K562 (cell line): Measurements from ENCODE around the gene KPTN. TPM values are rescaled to one million over a fixed set of nuclear protein-coding genes. Genes with fewer than 3 reads are reported as not detected.

Experiments used
- ADNP ChIP-seq: fragments of 200-800 bp; sonication (Bioruptor generic); IDR thresholded peaks from 2 replicates; pipeline ENCODE4 v1.6.1; 2016; ENCODE audit warnings: missing genetic modification characterization, missing compliant biosample characterization
- ATF1 ChIP-seq, 2 experiments: fragments of 450-650 bp in 1 of 2; IDR thresholded peaks; 2 replicates each; pipeline ENCODE4 v1.6.1; 2016; ENCODE audit warnings: missing compliant biosample characterization in 1 of 2, missing genetic modification characterization in 1 of 2
- DLX4 ChIP-seq: fragments of 250-450 bp; sonication (Bioruptor Pico); IDR thresholded peaks from 2 replicates; pipeline ENCODE4 v1.6.1; 2021; ENCODE audit warnings: mild to moderate bottlenecking
- FOXA1 ChIP-seq: fragments of 450-650 bp; IDR thresholded peaks from 2 replicates; pipeline ENCODE4 v1.6.1; 2016; ENCODE audit warnings: mild to moderate bottlenecking, borderline replicate concordance
- HDAC1 ChIP-seq, 2 experiments: fragments of 450-650 bp; IDR thresholded peaks; 2 replicates each; pipeline ENCODE4 v1.6.1; 2016 to 2017; ENCODE audit warnings: inconsistent platforms in 1 of 2, mild to moderate bottlenecking in 1 of 2, moderate library complexity in 1 of 2
- L3MBTL2 ChIP-seq: fragments of 450-650 bp; IDR thresholded peaks from 2 replicates; pipeline ENCODE4 v1.6.1; 2016; ENCODE audit warnings: mild to moderate bottlenecking, moderate library complexity
- MEF2D ChIP-seq: conservative IDR thresholded peaks from 2 replicates; pipeline ENCODE4 v1.6.1; 2016; ENCODE audit warnings: low read depth, missing genetic modification characterization, missing compliant biosample characterization
- MEIS2 ChIP-seq: fragments of 450-650 bp; IDR thresholded peaks from 2 replicates; pipeline ENCODE4 v1.6.1; 2014; ENCODE audit warnings: mild to moderate bottlenecking; ENCODE audit not compliant: partially characterized antibody
- MTA2 ChIP-seq: fragments of 450-650 bp; IDR thresholded peaks from 2 replicates; pipeline ENCODE4 v1.6.1; 2016; ENCODE audit warnings: low read depth
- MYBL2 ChIP-seq, 2 experiments: fragments of 450-650 bp in 1 of 2; sonication (generic) in 1 of 2; formaldehyde crosslinking in 1 of 2; IDR thresholded peaks; 2 replicates each; pipeline versions ENCODE4 v1.6.1 to v1.8.1; 2017 to 2022; ENCODE audit warnings: borderline replicate concordance in 1 of 2, inconsistent platforms in 1 of 2, low read depth in 1 of 2, mild to moderate bottlenecking in 1 of 2, missing genetic modification reagents in 1 of 2, moderate library complexity in 1 of 2
- NCOA2 ChIP-seq, 2 experiments: fragments of 450-650 bp; IDR thresholded peaks; 2 replicates each; pipeline ENCODE4 v1.6.1; 2018; ENCODE audit warnings: mild to moderate bottlenecking in 2 of 2, moderate library complexity in 1 of 2; ENCODE audit not compliant: partially characterized antibody in 2 of 2
- NFIX ChIP-seq: fragments of 250-450 bp; sonication (Bioruptor Pico); IDR thresholded peaks from 2 replicates; pipeline ENCODE4 v1.4.0; 2020; ENCODE audit warnings: low read depth, mild to moderate bottlenecking, moderate library complexity
- NUFIP1 ChIP-seq: fragments of 450-650 bp; IDR thresholded peaks from 2 replicates; pipeline ENCODE4 v1.6.1; 2018; ENCODE audit not compliant: partially characterized antibody
- PHTF2 ChIP-seq: fragments of 250-450 bp; sonication (Bioruptor Pico); IDR thresholded peaks from 2 replicates; pipeline ENCODE4 v1.5.0; 2021; ENCODE audit warnings: mild to moderate bottlenecking
- PTBP1 ChIP-seq: fragments of 200-400 bp; formaldehyde crosslinking; IDR thresholded peaks from 2 replicates; pipeline ENCODE4 v1.6.1; 2017; ENCODE audit warnings: low read depth, low read length
- SMAD2 ChIP-seq: fragments of 150-350 bp; IDR thresholded peaks from 2 replicates; pipeline ENCODE4 v1.6.1; 2014; ENCODE audit warnings: low read depth, mild to moderate bottlenecking, low read length
- SMARCE1 ChIP-seq: fragments of 450-650 bp; IDR thresholded peaks from 2 replicates; pipeline ENCODE4 v1.7.1; 2016; ENCODE audit warnings: mild to moderate bottlenecking
- TAF7 ChIP-seq: fragments of 450-650 bp; IDR thresholded peaks from 2 replicates; pipeline ENCODE4 v1.6.1; 2016; ENCODE audit warnings: missing genetic modification characterization, missing compliant biosample characterization
- TCF7L2 ChIP-seq: fragments of 150-350 bp; IDR thresholded peaks from 2 replicates; pipeline ENCODE4 v1.6.1; 2016; ENCODE audit warnings: low read depth, mild to moderate bottlenecking, low read length, moderate library complexity
- ZBED1 ChIP-seq: IDR thresholded peaks from 2 replicates; pipeline ENCODE4 v1.6.1; 2014
- ZBTB49 ChIP-seq: sonication (generic); formaldehyde crosslinking; IDR thresholded peaks from 2 replicates; pipeline ENCODE4 v1.8.0; 2022; ENCODE audit warnings: missing genetic modification reagents, mild to moderate bottlenecking, borderline replicate concordance
- ZKSCAN3 ChIP-seq: fragments of 250-450 bp; sonication (Bioruptor Pico); IDR thresholded peaks from 2 replicates; pipeline ENCODE4 v1.4.0; 2020
- ZNF224 ChIP-seq: sonication (generic); formaldehyde crosslinking; IDR thresholded peaks from 2 replicates; pipeline ENCODE4 v1.8.0; 2022; ENCODE audit warnings: mild to moderate bottlenecking, missing genetic modification reagents
- ZNF253 ChIP-seq: fragments of 250-450 bp; sonication (Bioruptor Pico); conservative IDR thresholded peaks from 2 replicates; pipeline ENCODE4 v1.6.1; 2021; ENCODE audit warnings: mild to moderate bottlenecking
- ZNF511 ChIP-seq: sonication (generic); formaldehyde crosslinking; IDR thresholded peaks from 2 replicates; pipeline ENCODE4 v1.8.0; 2022; ENCODE audit warnings: mild to moderate bottlenecking, missing genetic modification reagents
- ZNF717 ChIP-seq: fragments of 250-450 bp; sonication (Bioruptor Pico); IDR thresholded peaks from 2 replicates; pipeline ENCODE4 v1.5.0; 2021
- polyA plus RNA-seq, 8 experiments: library from polyadenylated mRNA; depleted of rRNA in 4 of 8; stranded (reverse) in 5 of 8; unstranded in 3 of 8; fragments of >200 nt; fragmentation: Nextera tagmentation in 2 of 8; fragmentation: Illumina TruSeq in 1 of 8; extraction: Ambion mirVana in 2 of 8; extraction: Trizol in 1 of 8; gene quantifications; 2 replicates each; pipeline versions ENCODE4 v1.2.1 to v1.2.3, GENCODE V29; 2011 to 2014; ENCODE audit warnings: inconsistent platforms in 1 of 8, missing spikeins in 1 of 8
- total RNA-seq, 7 experiments: library from RNA; depleted of rRNA in 6 of 7; stranded (reverse); fragments of >200 nt in 6 of 7; fragmentation: Illumina TruSeq in 2 of 7; extraction: Trizol in 2 of 7; gene quantifications; 2 replicates each; pipeline versions ENCODE4 v1.2.1 to v1.2.3, GENCODE V29; 2011 to 2021; ENCODE audit warnings: low replicate concordance in 1 of 7
- TF ChIP-seq, protein P1 (sequence below): fragments of 250-450 bp; sonication (Bioruptor Pico); IDR thresholded peaks from 2 replicates; pipeline ENCODE4 v1.8.0; 2021; ENCODE audit warnings: borderline replicate concordance, mild to moderate bottlenecking, moderate library complexity; ENCODE audit not compliant: poor library complexity, severe bottlenecking

The KPTN gene
- total and polyA plus RNA-seq, 9 of the 15 experiments (the other 6 are each of a cell fraction or from before 2014, with no cell fraction given) = 0.56 to 18.2 (median 8.5) TPM

DNA sequence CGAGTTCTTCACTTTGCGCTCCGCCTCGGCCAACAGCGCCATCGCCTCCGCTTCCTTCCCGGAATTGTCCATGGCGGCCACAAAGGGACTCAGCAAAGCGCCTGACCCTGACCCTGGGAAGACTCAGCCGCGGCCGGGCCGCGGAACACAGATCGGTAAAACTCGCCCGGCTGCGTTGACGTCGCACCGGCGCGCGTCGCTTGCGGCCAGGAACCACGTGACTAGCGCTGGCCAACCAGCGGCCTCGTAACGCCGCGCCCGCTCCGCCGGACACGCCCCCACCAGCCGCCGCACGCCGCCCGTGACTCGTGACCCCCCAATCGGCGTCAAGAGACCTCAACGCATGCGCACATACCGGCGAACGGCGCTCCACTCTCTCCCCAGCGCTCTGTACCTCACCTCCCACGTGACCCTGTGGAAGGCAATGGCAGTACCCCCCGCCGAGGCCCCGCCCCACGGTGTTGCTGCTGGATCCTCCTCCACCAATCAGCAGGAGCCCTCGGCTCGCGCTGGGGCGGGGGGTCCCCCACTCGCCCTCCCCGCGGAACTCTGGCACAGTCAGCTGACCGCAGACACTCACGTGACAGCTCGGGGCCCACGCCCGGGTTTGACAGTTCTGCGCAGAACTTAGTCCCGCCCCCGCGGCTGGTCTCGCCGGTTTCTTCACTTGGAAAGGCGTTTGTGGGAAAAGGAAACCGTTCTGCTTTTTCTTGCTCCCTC is 31.0 kb upstream of the KPTN start, which contains the start of gene NAPA (continued):
- no peak for TF ChIP-seq NCOA2 (IDR thresholded peaks at IDR 0.05; ENCODE audit: partially characterized antibody in 2 of 2)
- TF ChIP-seq TAF7 (tag) = peak; percentile 36; the same call in 1 of the 2 replicates
- no peak for TF ChIP-seq ADNP (tag)
- TF ChIP-seq MEIS2 = peak; percentile 80
- no peak for TF ChIP-seq DLX4
- TF ChIP-seq PTBP1 = no peak
- peak; percentile 42; the same call in 1 of the 2 replicates for TF ChIP-seq ZNF511
- no peak for TF ChIP-seq ZNF717 (CRISPR knock-in tag)
- TF ChIP-seq ZKSCAN3 (CRISPR knock-in tag) = no peak
- TF ChIP-seq SMAD2 = no peak
- peak in 1 of 2 experiments; percentile 95; a peak in 2 of 4 replicates for TF ChIP-seq HDAC1 (IDR thresholded peaks at IDR 0.05)
- TF ChIP-seq SMARCE1 = no peak
- peak; percentile 68 for TF ChIP-seq ATF1 (CRISPR knock-in tag; IDR thresholded peaks at IDR 0.05)
- peak; percentile 96 for TF ChIP-seq ATF1 (tag; IDR thresholded peaks at IDR 0.05)
- no peak; the same call in 1 of the 2 replicates for TF ChIP-seq ZNF224
- no peak for TF ChIP-seq PHTF2 (CRISPR knock-in tag)
- TF ChIP-seq MEF2D = peak; percentile 71; the same call in 1 of the 2 replicates
- TF ChIP-seq MYBL2 (IDR thresholded peaks at IDR 0.05; ENCODE audit: low read depth) = no peak
- TF ChIP-seq MYBL2 (CRISPR knock-in tag; IDR thresholded peaks at IDR 0.05; ENCODE audit: borderline replicate concordance) = no peak
- TF ChIP-seq, protein P1, sequence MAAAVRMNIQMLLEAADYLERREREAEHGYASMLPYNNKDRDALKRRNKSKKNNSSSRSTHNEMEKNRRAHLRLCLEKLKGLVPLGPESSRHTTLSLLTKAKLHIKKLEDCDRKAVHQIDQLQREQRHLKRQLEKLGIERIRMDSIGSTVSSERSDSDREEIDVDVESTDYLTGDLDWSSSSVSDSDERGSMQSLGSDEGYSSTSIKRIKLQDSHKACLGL (CRISPR knock-in tag) = peak; percentile 30
- TF ChIP-seq ZNF253 (CRISPR knock-in tag) = no peak
- no peak for TF ChIP-seq TCF7L2
- no peak for TF ChIP-seq NUFIP1
- TF ChIP-seq L3MBTL2 = peak; percentile 91
- TF ChIP-seq NFIX = no peak
- TF ChIP-seq MTA2 = no peak
- no peak for TF ChIP-seq ZBTB49 (CRISPR knock-in tag)
- TF ChIP-seq FOXA1 = no peak
- no peak for TF ChIP-seq ZBED1
